Hindlimb muscle (tissue), 1 donor: ENCODE results near the gene NPTX1. TPM values are rescaled to one million over a fixed set of nuclear protein-coding genes. Genes with fewer than 3 reads are reported as not detected.
A peak's percentile ranks its signal among the peaks of the same experiment; 100 is the strongest.

Experiments used
- DNase-seq: peaks from one replicate; pipeline ENCODE4 v3.0.0-alpha.2; 2013
- polyA plus RNA-seq: library from polyadenylated mRNA; unstranded; fragments of 120-200 nt; gene quantifications from one replicate; pipeline ENCODE4 v1.2.1, GENCODE V29; 2013; ENCODE audit not compliant: insufficient read length

Gene NPTX1
- polyA plus RNA-seq, 1 donor: 0.43 TPM

GRCh38 chr17:80478487-80479245 is 2.3 kb upstream of the NPTX1 start:
- no peak for DNase-seq

- no peak for DNase-seq
These were observed 1.5 kb upstream of the NPTX1 start for GRCh38 chr17:80477647-80478478.

- DNase-seq: no peak
These were observed 655 bp upstream of the NPTX1 start for GRCh38 chr17:80476877-80477646.

GRCh38 chr17:80474961-80475909 is 1.2 kb downstream of the NPTX1 start:
- DNase-seq: no peak

- no peak for DNase-seq
These were observed 2.0 kb downstream of the NPTX1 start for GRCh38 chr17:80474231-80474960.

- no peak for DNase-seq
These were observed 2.7 kb downstream of the NPTX1 start for GRCh38 chr17:80473701-80474100.

GRCh38 chr17:80472996-80473395 is 3.4 kb downstream of the NPTX1 start:
- DNase-seq: no peak

- DNase-seq: no peak
These were observed 4.5 kb downstream of the NPTX1 start for GRCh38 chr17:80471922-80472321.

GRCh38 chr17:80470603-80471002 is 5.8 kb downstream of the NPTX1 start:
- no peak for DNase-seq

- DNase-seq: no peak
These were observed 6.7 kb downstream of the NPTX1 start for GRCh38 chr17:80469667-80470066.

GRCh38 chr17:80468781-80469493 is 7.5 kb downstream of the NPTX1 start:
- no peak for DNase-seq

- DNase-seq: no peak
These were observed 8.2 kb downstream of the NPTX1 start for GRCh38 chr17:80468242-80468641.

GRCh38 chr17:80466188-80466705 is 10.2 kb downstream of the NPTX1 start:
- no peak for DNase-seq

- DNase-seq: no peak
These were observed 11.0 kb downstream of the NPTX1 start for GRCh38 chr17:80465327-80465974.

GRCh38 chr17:80464486-80464885 is 11.9 kb downstream of the NPTX1 start:
- DNase-seq: no peak

GRCh38 chr17:80463784-80464400 is 12.5 kb downstream of the NPTX1 start:
- no peak for DNase-seq

GRCh38 chr17:80461528-80462160 is 14.8 kb downstream of the NPTX1 start:
- DNase-seq: no peak

GRCh38 chr17:80460429-80460834 is 16.0 kb downstream of the NPTX1 start:
- peak; percentile 51 for DNase-seq

- no peak for DNase-seq
These were observed 17.2 kb downstream of the NPTX1 start for GRCh38 chr17:80459234-80459633.
